ENCODE results near the gene KLHL3.

Gene KLHL3

DNA sequence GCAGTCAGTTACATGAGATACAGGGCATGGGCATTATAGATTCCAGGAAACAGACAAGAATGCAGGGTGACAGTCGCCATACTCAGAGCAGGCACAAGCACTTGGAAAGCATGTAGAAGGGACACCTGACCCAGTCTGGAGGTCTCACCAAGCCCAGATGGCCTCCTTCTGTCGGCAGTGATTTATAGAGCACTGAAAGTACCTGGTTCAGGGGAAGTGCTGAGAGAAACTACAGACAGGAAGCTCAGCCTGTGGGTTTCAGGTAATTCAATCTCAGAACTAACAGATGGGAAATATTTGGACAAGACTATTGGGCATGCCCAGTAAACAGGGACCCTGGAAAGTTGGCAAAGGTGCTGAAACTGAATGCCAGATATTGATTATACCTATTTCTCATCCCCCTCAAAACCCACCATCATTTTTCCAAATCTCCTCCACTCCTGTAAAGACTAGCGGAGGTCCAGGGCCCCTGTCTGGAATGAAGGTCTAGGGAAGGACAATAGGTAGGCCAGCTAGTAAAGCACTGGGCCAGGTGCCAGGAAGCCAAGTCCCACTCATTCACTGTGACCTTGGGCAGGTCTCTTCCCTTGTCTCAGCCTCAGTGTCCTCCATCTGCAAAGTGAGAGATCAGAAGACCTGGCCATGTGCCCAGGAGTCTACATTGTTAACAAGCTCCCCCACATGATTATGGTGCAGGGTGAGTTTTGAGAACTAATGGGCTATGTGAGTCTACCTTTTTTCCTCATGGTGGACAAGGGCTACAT is 26.9 kb downstream of the KLHL3 start:
- no peak for DNase-seq (ENCODE audit: low read depth)

DNA sequence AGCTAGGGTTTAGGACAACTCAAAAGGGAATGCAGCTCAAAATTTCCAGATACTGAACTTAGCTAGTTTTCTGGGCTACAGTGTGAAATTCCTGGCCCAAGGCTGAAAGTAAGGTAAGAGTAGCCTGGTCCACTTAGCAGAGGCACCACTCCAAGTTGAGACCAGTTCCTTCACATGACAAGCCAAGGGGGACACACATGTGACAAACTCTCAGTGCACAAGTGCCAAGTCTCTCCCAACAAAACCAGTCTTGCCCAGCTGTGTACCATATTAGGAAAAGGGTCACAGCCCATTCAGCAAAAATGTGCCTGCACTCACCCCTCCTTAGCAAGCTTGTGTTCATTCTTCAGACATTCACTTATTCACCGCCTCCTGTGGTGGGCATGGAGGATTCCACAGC is 27.8 kb downstream of the KLHL3 start:
- DNase-seq (ENCODE audit: low read depth) = no peak

DNA sequence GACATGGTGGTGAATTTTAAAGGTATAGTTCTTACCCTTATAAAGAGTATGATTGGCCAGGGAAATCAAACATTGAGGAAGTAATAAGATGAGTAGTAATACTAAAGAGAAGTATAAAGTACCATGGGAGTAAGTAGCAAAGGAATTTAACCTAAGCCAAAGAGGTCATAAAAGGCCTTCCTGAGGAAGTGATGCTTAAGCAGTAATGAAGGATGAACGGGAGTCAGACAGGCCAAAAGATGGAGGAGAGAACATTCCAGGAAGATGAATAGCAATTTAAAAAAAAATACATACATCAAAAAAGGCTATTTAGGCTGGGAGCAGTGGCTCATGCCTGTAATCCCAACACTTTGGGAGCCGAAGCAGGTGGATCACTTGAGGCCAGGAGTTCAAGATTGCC is 29.0 kb downstream of the KLHL3 start:
- no peak for DNase-seq (ENCODE audit: low read depth)

DNA sequence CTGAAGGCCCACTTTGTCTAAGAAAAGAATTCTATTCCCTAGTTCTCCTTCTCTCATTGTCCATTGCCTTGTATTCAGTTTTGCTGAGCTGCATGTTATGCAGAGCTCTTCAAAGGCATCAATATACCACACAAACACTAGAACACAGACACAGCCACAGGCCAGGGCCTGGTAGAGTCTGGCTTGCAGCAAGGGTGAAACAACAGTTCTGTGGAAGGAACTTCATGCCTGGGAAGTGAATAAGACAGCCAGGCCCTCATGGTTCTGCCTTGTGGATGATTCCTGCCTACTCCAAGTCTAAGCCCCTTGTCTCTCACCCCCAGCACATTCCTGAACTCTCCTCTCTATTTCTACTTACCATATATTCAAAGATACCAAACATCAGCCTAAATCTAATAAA is 30.8 kb downstream of the KLHL3 start:
- DNase-seq (ENCODE audit: low read depth) = no peak

DNA sequence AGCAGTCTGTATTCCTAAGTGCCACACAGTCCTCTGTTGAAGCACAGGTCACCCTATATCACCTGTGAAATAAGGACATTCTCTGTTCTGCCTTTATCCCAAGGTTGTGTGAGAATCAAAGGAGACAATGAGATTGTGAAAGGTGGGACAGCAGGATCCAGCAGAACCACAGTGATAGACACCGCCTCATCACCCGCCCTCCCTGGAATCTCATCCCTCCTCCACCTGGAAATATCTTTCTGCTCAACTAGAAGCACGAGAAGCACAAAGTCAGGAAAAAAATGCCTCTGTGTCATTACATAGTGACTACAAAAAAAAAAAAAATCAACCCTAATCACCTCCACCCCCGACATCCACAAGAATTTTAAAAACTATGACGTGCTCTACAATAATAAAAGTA is 32.3 kb downstream of the KLHL3 start:
- DNase-seq (ENCODE audit: low read depth) = no peak

DNA sequence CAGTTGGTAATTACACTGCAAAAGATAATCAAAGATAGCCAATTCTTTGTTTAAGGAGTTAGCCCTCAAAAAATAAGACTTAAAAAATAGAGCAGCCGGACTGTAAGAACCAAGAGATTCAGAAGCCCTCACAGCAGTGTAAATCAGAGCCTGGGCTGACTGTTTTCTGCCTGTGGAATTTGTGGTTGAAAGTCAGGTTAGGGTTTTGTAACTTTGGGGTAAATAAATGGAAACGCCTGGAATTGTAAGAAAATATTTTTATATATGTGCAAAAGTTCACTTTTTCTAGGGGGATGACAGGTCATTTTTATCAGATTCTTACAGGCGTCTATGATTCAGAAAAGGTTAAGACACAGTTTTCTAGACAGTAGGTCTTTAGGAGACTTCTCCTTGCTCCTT is 35.6 kb downstream of the KLHL3 start:
- DNase-seq (ENCODE audit: low read depth) = no peak

DNA sequence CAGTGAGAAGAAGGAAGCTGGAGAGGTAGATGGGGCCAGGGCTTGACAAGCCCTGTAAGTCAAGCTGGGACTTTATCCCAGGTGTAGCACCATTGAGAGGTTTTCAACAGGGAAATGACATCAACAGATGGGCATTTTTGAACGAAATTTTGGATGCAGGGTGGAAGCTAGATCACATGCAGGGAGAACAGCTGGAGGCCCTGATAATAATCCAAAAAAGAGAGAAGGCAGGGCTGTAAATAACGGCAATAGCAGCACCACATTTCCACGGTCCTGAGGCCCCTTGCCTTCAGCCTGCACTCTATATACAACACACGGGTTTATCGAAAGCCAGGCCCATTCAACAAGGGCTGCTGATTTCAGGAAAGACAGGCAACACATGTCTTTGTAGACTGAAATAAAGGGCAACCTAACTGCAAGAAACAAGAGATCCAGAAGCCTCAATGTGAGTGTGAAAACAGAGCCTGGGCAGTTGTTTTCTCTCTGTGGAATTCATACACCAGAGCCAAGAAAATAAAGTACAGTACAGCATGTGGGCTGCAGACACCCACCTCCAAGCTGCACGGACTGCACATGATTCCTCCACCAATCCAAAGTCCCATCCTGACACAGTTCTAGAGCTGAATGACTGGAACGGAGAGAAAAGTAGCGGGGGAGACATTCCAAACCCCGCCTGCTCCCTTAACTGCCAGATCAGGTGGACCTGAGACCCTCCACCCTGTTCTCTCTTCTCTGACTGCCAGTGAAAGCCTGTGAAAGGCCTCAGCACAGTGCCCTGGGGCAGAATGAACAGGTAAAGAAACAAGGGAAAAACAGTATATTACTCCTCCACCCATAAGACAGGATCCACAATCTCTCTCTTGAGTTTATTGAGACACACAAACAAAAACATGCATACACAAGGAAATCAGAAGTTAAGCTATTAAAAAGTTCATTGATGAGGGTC is 36.3 kb downstream of the KLHL3 start:
- DNase-seq (ENCODE audit: low read depth) = no peak

DNA sequence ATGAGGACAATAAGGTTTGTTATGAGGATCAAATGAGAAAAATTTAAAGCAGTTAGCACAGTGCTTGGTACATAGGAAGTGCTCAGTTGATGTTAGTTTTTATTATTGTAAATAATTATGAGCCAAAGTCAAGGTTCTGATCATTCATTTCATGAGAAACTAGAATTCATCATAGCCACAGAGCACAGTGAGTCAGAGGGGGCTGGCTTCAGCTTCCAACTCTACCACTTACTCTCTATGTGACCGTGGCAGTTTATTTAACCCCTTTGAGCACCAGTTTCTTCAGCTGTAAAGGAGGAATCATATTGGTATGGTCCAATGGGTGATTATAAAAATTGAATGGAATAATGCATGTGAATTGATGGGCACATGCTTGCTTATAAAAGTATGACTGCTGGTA is 39.4 kb downstream of the KLHL3 start:
- no peak for DNase-seq (ENCODE audit: low read depth)

DNA sequence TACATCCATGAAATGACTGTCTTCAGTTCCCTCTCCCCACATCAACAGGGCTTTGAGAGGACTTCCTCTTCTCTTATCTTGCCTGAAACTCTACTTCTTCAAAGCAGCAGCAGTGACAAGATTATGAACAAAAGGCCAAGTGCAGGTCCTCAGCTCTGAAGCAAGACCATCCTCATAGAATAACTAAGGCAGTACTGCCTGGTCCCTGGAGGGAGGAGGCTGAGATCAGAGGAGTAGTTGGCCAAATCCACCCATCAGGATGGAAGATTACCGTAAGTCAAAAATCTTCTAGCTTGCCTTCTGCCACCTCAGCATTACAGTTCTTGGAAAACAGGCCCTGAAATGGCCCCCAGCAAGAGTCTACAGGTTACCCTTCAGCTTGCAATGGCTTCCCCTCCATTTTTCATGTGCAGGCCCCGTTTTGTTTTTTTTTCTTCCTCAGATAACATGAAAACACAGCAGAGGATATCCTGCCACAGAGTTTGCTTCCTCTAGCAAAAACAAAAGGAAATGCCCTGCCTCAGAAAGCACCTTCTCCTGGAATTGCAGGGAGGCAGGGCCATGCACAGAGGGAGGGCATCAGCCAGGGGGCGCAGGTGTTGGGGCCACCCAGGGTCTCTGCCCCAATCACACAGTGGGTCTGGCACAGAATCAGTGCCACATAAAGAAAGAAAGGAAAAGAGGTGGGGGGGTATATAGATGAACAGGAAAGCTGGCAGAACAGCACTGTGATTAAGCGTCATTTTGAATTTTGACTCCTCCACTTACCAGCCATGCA is 40.0 kb downstream of the KLHL3 start:
- DNase-seq (ENCODE audit: low read depth) = peak; percentile 63

DNA sequence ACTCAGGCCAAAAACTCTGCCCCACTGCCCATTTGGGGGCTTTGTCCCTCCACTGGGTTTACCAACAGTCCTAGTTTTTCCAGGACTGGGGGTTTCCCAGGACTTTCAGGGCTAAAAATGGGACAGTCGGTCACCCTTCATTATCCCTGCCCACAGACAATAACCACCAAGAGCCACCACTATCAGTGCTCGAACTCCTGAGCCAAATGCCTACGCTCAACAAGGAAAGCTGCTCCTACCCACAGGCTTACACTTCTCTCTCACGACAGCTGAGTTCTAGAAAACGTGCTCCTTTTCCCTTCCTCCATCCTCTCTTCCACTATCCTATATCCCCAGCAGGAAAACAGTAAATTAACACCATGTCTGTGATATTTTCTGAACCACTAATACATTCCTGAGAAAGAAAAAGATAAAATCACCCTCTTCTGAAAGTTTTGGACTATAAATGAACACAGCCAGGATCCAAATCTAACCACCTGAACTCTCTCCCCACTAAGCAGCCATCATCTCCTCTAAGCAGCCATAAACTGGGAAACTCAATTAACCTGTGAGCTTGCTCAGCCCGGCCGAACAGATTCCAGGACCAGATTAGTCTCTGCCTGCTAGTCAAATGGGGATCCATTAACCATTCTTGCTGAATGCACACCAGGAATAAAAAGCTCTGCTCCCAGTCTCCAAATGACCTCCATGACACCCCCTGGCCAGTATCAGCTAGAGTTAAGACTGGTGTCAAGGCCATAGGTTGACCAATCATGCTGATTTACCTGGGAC is 41.8 kb downstream of the KLHL3 start:
- DNase-seq (ENCODE audit: low read depth) = no peak

DNA sequence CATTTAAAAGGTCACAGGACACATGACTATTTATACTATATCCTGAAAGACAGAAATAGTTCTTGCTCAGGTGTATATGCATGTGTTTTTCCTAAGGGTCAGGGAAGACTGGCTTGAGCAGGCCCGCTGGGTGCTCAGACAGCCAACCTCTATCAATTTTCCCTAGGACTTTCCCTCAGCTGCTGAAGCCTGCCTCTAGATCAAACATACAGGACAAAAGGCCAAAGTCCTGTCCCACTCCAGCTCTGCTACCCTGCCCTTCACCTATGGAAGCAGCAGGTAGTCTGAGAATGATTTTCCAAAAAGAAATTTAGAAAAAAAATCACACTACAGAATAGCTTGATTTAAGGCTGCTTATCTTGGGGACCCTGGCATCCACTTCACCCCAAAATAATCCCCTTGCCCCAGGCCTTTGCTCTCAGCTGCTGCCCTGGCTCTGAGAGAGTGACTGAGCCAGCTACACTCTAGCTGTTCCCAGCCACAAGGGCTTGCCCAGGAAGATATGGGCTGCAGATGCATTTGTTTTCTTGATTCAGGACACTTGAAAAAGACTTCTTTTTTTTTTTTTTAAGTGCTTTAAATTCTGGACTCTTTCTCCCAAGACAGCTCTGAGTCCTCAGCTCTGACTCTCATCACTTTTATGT is 42.5 kb downstream of the KLHL3 start:
- DNase-seq (ENCODE audit: low read depth) = no peak

DNA sequence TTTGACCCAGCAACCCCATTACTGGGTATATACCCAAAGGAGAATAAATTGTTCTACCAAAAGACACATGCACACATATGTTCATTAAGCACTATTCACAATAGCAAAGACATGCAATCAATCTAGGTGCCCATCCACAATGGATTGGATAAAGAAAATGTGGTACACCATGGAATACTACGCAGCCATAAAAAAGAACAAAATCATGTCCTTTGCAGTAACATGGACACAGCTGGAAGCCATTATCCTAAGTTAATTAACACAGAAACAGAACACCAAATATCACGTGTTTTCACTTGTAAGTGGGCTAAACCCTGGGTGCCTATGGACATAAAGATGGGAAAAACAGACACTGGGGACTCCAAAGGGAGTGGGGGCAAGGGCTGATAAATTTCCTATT is 46.6 kb downstream of the KLHL3 start:
- DNase-seq (ENCODE audit: low read depth) = no peak

DNA sequence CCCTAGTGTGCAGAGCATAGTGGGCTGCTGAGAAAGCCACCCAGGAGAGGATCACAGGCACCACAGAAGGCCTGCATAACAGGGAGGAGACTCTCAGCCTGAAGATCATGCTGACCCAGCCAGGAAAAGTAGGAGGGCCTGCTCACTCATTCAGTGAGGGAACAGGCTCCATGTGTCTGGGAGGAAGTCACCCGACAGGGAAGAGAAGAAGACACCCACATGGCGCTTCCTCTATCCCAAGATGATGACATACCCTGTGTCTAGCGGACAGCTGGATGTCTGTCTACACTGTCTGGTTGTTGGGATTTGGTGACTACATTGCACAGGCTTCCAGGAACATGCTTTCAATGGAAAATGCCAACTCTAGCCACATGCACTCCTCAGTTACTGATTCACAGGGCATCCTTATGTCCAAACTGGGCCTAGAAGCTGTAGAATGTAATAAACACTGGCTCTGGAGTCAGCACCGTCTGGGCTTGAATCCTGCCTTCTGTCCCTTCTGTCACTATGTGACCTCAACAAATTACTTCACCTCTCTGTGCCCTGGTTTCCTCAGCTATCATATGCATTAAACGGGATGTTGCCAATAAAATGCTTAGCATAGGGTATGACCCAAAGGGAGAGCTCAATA is 47.6 kb downstream of the KLHL3 start:
- peak; percentile 54 for DNase-seq (ENCODE audit: low read depth)

DNA sequence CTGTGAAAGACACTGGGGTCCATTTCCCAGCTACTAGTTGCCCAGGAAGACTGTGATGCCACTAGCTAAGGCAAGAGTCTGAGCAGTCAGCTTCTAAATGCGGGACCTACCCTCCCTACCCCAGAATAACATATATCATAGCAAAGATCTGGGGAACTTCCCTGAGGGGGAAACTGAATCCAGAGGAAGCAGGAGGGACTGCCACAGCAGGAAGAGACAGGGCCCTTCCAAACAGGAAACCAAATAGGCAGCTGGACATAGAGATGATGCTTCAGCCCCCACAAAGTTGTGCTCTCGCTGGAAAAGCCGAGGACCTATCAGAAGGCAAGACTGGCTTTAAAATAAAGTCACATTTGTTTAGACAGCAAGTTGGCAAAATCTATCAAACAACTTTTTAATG is 51.1 kb downstream of the KLHL3 start:
- DNase-seq (ENCODE audit: low read depth) = peak; percentile 72

DNA sequence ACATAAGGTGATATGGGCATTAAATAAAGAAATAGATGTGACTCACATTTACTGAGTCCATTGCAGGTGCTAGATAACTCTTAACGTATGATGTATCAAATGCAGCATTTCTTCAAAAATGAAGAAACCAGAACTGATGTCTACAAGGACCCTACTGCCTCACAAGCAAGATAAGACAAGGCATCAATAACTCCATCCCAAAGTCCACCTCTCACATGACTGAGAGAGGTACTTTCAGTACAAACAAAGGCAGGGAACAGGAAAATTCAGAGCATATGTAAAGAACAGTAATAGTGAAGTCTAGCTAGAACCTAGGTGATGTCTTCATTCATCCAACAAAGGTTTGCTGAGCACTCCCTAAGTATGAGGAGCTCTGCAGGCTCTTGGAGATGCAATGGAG is 54.7 kb downstream of the KLHL3 start:
- no peak for DNase-seq (ENCODE audit: low read depth)

DNA sequence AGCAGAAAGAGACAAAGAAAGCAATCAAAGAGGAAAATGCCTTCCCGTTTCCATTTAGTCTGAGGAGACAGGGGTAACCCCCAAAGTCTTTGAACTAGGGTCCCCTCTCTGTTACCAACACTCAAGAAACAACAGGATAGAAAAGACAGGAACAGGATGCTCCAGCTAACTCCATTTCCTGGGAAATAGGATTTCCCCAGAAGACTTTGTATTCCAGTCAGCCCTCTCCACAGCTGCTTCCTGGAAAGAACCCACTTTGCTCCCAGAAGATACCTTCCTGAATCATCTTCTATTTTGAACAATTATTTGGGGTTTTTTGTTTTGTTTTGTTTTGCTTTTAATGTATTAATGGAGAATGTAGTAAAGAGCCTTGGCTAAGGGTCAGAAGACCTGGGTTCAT is 56.0 kb downstream of the KLHL3 start:
- no peak for DNase-seq (ENCODE audit: low read depth)

DNA sequence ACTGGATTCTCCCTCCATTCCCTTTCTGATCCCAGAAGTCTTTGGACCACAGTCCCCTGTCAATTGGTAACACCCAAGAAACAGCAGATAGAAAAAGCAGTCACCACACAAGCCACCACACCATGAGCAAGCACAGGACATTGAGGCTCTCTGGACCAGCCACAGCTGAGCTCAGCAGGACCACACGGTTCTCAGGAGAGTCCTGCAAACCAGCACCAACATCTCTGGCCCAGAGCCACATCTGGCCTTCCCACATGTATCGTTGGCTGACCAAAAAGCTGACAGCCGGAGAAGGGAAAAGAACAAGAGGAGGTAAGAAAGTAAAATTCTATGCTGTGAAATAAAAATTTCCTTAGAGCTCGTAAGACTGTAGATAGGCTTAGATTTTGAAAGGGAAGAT is 56.7 kb downstream of the KLHL3 start:
- DNase-seq (ENCODE audit: low read depth) = no peak

DNA sequence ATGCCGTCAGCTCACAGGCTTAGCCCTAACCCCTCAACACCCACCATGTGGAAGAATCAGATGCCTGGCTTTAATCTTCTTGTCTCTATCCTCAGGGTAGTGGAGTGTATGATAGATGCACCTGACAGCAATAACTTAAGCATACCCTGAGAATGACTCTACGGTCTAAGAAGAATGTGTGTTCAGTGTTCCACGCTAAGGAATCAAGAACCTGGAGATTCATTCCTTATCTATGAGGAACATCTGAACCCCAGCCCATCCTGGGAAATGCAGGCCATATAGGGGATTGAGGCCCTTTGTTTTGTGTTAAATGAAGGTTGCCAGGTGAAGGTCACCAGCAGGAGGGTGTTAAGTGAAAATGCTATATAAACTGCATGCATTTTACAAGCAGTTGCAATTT is 63.0 kb downstream of the KLHL3 start:
- no peak for DNase-seq (ENCODE audit: low read depth)

DNA sequence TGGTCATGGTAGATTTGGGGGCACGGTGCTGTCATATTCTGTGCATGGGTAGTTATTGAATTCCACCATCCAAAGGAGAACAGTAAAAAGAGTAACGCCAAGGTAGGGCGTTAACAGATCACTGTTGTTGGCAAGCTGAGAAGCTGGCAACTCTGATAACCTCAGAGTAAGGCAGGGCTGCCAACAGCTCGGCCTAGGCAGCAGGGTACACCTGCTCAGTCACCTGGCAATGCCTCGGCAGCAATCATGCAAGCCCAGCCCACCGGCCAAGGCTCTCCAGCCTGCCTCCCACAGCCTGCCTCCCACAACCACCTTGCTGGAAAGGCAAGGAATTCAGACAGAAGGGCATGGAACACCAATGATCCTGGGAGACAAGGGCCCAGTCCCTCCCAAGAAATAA is 63.9 kb downstream of the KLHL3 start:
- no peak for DNase-seq (ENCODE audit: low read depth)

DNA sequence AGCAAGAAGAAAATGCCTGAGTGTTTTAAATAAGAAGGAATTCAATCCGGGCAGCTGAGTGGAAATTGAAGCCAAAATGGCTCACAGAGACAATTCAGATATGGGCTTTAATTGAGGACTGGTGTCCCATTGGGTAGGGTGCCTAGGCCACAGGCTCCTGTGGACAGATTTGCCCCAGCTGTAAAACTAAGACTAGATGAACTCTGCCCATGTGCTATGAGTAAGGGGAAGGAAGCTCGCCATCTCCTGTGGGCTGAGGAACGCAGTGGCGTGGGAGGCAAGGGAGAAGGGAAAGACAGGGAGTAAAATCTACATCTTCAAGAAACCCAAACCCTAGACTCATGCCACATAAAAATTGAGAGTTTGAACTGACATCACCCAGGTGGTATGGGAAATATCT is 66.1 kb downstream of the KLHL3 start:
- no peak for DNase-seq (ENCODE audit: low read depth)

DNA sequence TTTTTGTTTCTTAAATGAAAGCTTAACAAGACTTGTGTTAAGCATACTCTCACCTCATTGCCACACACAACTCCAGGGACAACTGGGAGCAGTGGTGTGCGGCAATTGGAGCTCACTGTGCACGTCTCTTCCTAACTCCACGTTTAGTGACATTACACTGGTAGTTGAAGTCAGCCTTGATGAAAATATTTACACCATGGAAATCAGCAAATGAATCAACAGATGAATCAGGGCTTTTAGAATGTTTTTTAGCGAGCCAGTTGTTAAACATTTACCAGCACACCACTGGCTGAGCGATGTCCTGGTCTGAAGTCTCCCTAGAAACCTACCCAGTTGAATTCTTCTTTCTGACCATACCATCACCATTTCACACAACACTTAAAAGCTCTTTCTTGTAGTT is 67.3 kb downstream of the KLHL3 start:
- DNase-seq (ENCODE audit: low read depth) = no peak

Measured in CMK (cell line).